Upper lobe of left lung (tissue), 4 donors: ENCODE results near the gene NXT1.

ENCODE experiments used
- EP300 ChIP-seq, 4 donors: sonication (generic); formaldehyde crosslinking; IDR thresholded peaks; one replicate each; pipeline ENCODE4 v1.5.1; 2017; ENCODE audit warnings: antibody characterized with exemption in 4 of 4, control low read depth in 2 of 4
- POLR2A ChIP-seq, 4 donors: fragments of 450-650 bp; IDR thresholded peaks; one replicate each; pipeline ENCODE4 v1.5.1; 2016 to 2017; ENCODE audit warnings: antibody characterized with exemption in 4 of 4, mild to moderate bottlenecking in 2 of 4

DNA sequence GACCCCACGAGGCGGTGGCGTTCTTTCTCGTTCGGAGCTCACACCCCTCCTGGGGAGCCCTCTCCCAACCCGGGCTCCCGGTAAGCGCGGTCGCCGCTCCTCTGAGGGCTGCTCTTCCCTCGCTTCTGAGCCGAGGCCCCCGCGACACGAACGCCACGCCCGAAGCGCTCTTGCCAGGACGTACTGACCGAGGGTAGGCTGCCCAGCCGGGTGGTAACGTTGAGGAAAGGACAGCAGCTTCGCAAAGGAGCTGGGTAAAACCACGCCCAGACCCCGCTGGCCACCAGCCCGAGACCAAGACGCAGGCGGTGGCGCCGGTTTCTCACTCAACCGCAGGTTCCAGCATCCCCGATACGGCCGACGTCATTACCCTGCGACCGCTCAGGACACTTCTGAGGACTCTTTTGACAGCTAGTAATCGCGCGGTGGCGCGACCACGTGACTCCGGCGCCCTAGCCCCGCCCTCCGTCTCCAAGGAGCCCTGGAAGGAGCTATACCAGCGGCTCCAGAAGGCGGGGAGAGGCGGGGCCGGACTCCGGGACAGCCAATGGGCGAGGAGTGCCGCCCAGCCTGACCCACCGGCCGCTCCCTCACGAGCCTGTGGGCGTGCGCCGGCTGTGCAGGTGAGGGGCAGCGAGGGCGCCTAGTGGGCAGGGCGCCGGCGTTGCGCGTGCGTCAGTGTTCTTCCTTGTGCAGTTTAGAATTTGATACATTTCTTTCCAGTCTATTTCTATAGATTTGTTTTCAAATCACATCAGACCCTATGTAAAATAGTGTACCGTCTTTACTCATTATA, 7.4 kb downstream of the NXT1 start:
- TF ChIP-seq POLR2A (IDR thresholded peaks at IDR 0.05) (peak; percentile 21 to 87 (median 76)), EP300 (IDR thresholded peaks at IDR 0.05) (peak in 1 of 4 donors; percentile 64)
